Mesenchymal stem cell (in vitro differentiated cells and primary cell): ENCODE data around the gene PIK3R5.
A peak's percentile ranks its signal among the peaks of the same experiment; 100 is the strongest.

Experiments used
- DNase-seq: peaks from one replicate; pipeline ENCODE4 v3.0.0-alpha.2; 2013
- H2AFZ ChIP-seq: one replicate; pipeline ENCODE4 v1.6.1; 2013; ENCODE audit warnings: low read depth, mild to moderate bottlenecking, control low read depth, inconsistent platforms, low read length, moderate library complexity
- H2AK5ac ChIP-seq: 2 replicates; pipeline ENCODE4 v1.6.1; 2013; ENCODE audit warnings: low read length, moderate library complexity, mild to moderate bottlenecking, inconsistent platforms; ENCODE audit not compliant: severe bottlenecking
- H2BK120ac ChIP-seq: one replicate; pipeline ENCODE4 v1.6.1; 2013; ENCODE audit warnings: low read depth, mild to moderate bottlenecking, inconsistent platforms, low read length, moderate library complexity
- H2BK12ac ChIP-seq, 2 experiments: one replicate each; pipeline ENCODE4 v1.6.1; 2013; ENCODE audit warnings: inconsistent platforms in 2 of 2, low read length in 2 of 2, mild to moderate bottlenecking in 2 of 2, moderate library complexity in 2 of 2, control low read depth in 1 of 2
- H2BK15ac ChIP-seq: one replicate; pipeline ENCODE4 v1.6.1; 2013; ENCODE audit warnings: mild to moderate bottlenecking, low read depth, inconsistent platforms; ENCODE audit not compliant: poor library complexity, severe bottlenecking
- H2BK5ac ChIP-seq: 2 replicates; pipeline ENCODE4 v1.6.1; 2013; ENCODE audit warnings: low read depth, mild to moderate bottlenecking, low read length, control low read depth, inconsistent platforms; ENCODE audit not compliant: poor library complexity, severe bottlenecking
- H3K14ac ChIP-seq, 2 experiments: one replicate each; pipeline ENCODE4 v1.6.1; 2013; ENCODE audit warnings: inconsistent platforms in 2 of 2, low read length in 2 of 2, control low read depth in 1 of 2, mild to moderate bottlenecking in 1 of 2, moderate library complexity in 1 of 2
- H3K18ac ChIP-seq, 2 experiments: one replicate each; pipeline ENCODE4 v1.6.1; 2013; ENCODE audit warnings: inconsistent platforms in 2 of 2, low read length in 2 of 2, control low read depth in 1 of 2, low read depth in 1 of 2, mild to moderate bottlenecking in 1 of 2
- H3K23ac ChIP-seq, 2 experiments: one replicate each; pipeline ENCODE4 v1.6.1; 2013; ENCODE audit warnings: inconsistent platforms in 2 of 2, low read length in 2 of 2, mild to moderate bottlenecking in 2 of 2, moderate library complexity in 2 of 2, control low read depth in 1 of 2
- H3K27ac ChIP-seq: 2 replicates; pipeline ENCODE4 v1.5.1; 2013; ENCODE audit warnings: mild to moderate bottlenecking, moderate library complexity, low read length, control low read depth, inconsistent platforms; ENCODE audit not compliant: poor library complexity, severe bottlenecking
- H3K27me3 ChIP-seq, 2 experiments: 2 replicates each; pipeline versions ENCODE4 v1.6.1 to v1.7.0; 2013; ENCODE audit warnings: low read length in 2 of 2, mild to moderate bottlenecking in 2 of 2, moderate library complexity in 2 of 2, control low read depth in 1 of 2, inconsistent platforms in 1 of 2; ENCODE audit not compliant: control insufficient read depth in 1 of 2, insufficient read depth in 1 of 2
- H3K36me3 ChIP-seq, 2 experiments: 2 replicates each; pipeline versions ENCODE4 v1.6.1 to v1.7.0; 2013; ENCODE audit warnings: low read length in 2 of 2, control low read depth in 1 of 2, inconsistent platforms in 1 of 2, low read depth in 1 of 2, mild to moderate bottlenecking in 1 of 2; ENCODE audit not compliant: insufficient read depth in 2 of 2, control insufficient read depth in 1 of 2
- H3K4ac ChIP-seq, 2 experiments: one replicate each; pipeline ENCODE4 v1.6.1; 2013; ENCODE audit warnings: inconsistent platforms in 2 of 2, low read length in 2 of 2, mild to moderate bottlenecking in 2 of 2, moderate library complexity in 2 of 2, control low read depth in 1 of 2, low read depth in 1 of 2
- H3K4me1 ChIP-seq: 2 replicates; pipeline ENCODE4 v1.6.1; 2013; ENCODE audit warnings: low read depth, low read length, control low read depth; ENCODE audit not compliant: control insufficient read depth, insufficient read depth
- H3K4me2 ChIP-seq: 2 replicates; pipeline ENCODE4 v1.6.1; 2013; ENCODE audit warnings: low read length, mild to moderate bottlenecking, inconsistent platforms; ENCODE audit not compliant: poor library complexity, severe bottlenecking
- H3K4me3 ChIP-seq, 2 experiments: 2 replicates each; pipeline versions ENCODE4 v1.5.1 to v1.7.0; 2013; ENCODE audit warnings: low read length in 2 of 2, mild to moderate bottlenecking in 2 of 2, control low read depth in 1 of 2, low read depth in 1 of 2; ENCODE audit not compliant: insufficient read depth in 1 of 2
- H3K79me1 ChIP-seq: replicated peaks from 2 replicates; pipeline ENCODE4 v1.6.1; 2013; ENCODE audit warnings: mild to moderate bottlenecking, control low read depth, low read length, inconsistent platforms; ENCODE audit not compliant: poor library complexity, severe bottlenecking
- H3K9ac ChIP-seq: 2 replicates; pipeline ENCODE4 v1.7.0; 2013; ENCODE audit warnings: mild to moderate bottlenecking, low read length, moderate library complexity
- H3K9me3 ChIP-seq: 2 replicates; pipeline ENCODE4 v1.7.0; 2013; ENCODE audit warnings: mild to moderate bottlenecking, low read length; ENCODE audit not compliant: control insufficient read depth
- H4K8ac ChIP-seq: one replicate; pipeline ENCODE4 v1.6.1; 2013; ENCODE audit warnings: inconsistent platforms, mild to moderate bottlenecking, low read length, moderate library complexity
- H4K91ac ChIP-seq: one replicate; pipeline ENCODE4 v1.6.1; 2013; ENCODE audit warnings: mild to moderate bottlenecking, low read length, inconsistent platforms
- WGBS: methylation state at CpG from one replicate; pipeline ENCODE4 v1.1.7; 2013; ENCODE audit warnings: mixed read lengths; 5-methylcytosine and 5-hydroxymethylcytosine counted together

PIK3R5 gene

GRCh38 chr17:8877984-8878383 lies 87.5 kb downstream of the PIK3R5 start:
- Histone ChIP-seq H4K8ac (no peak overlapping the region), H3K18ac (no peak overlapping the region), H2BK15ac (no peak overlapping the region), H2BK120ac (no peak overlapping the region), H3K4ac (peak overlapping the region in 1 of 2 experiments; percentile 17), H2BK5ac (no peak overlapping the region), H2AFZ (no peak overlapping the region), H2BK12ac (no peak overlapping the region), H3K27me3 (peaks cover 0 to 64% of the 10 kb centered on the region in 2 experiments), H3K4me1 (no peaks in the 10 kb centered on the region), H3K36me3 (no peaks in the 10 kb centered on the region), H2AK5ac (no peak overlapping the region), H3K23ac (no peak overlapping the region), H3K4me3 (no peak overlapping the region), H4K91ac (no peak overlapping the region), H3K9ac (no peak overlapping the region), H3K9me3 (no peaks in the 10 kb centered on the region), H3K79me1 (no peaks in the 10 kb centered on the region), H3K14ac (no peak overlapping the region), H3K27ac (no peak overlapping the region), H3K4me2 (no peak overlapping the region)
- DNase-seq: no peak
- 66% methylated on average over 4 of the region's 4 CpGs for WGBS

GRCh38 chr17:8875957-8876356 lies 89.5 kb downstream of the PIK3R5 start:
- Histone ChIP-seq H3K79me1 (no peaks in the 10 kb centered on the region), H2BK12ac (no peak overlapping the region), H3K9me3 (peaks cover 4% of the 10 kb centered on the region), H2AFZ (no peak overlapping the region), H4K91ac (no peak overlapping the region), H3K27me3 (peaks cover 0 to 68% of the 10 kb centered on the region in 2 experiments), H3K4me1 (peaks cover 5% of the 10 kb centered on the region), H2BK5ac (no peak overlapping the region), H3K4me2 (no peak overlapping the region), H4K8ac (no peak overlapping the region), H3K18ac (no peak overlapping the region), H3K36me3 (no peaks in the 10 kb centered on the region), H3K27ac (no peak overlapping the region), H2AK5ac (no peak overlapping the region), H3K4ac (no peak overlapping the region), H2BK120ac (no peak overlapping the region), H2BK15ac (no peak overlapping the region), H3K14ac (no peak overlapping the region), H3K9ac (no peak overlapping the region), H3K23ac (no peak overlapping the region), H3K4me3 (no peak overlapping the region)
- no peak for DNase-seq
- 72% methylated on average over 5 of the region's 5 CpGs for WGBS

- Histone ChIP-seq H3K36me3 (no peaks in the 10 kb centered on the region), H3K18ac (no peak overlapping the region), H3K4me3 (no peak overlapping the region), H3K4me2 (no peak overlapping the region), H3K79me1 (no peaks in the 10 kb centered on the region), H2AK5ac (no peak overlapping the region), H2BK12ac (no peak overlapping the region), H3K14ac (no peak overlapping the region), H2BK120ac (no peak overlapping the region), H4K8ac (no peak overlapping the region), H3K9me3 (peaks cover 4% of the 10 kb centered on the region), H2BK5ac (no peak overlapping the region), H3K27me3 (peaks cover 0 to 64% of the 10 kb centered on the region in 2 experiments), H4K91ac (no peak overlapping the region), H3K27ac (no peak overlapping the region), H3K23ac (no peak overlapping the region), H3K4ac (no peak overlapping the region), H3K9ac (no peak overlapping the region), H2BK15ac (no peak overlapping the region), H3K4me1 (peaks cover 5% of the 10 kb centered on the region), H2AFZ (no peak overlapping the region)
- no peak for DNase-seq
- 78% methylated on average over 12 of the region's 12 CpGs for WGBS
These were observed 90.1 kb downstream of the PIK3R5 start for GRCh38 chr17:8875436-8875835.

GRCh38 chr17:8873801-8874715 lies 91.4 kb downstream of the PIK3R5 start:
- H2AFZ ChIP-seq: no peak overlapping the region
- no peak overlapping the region for H3K9ac ChIP-seq
- peaks cover 0 to 62% of the 10 kb centered on the region in 2 experiments for H3K27me3 ChIP-seq
- WGBS: 81% methylated on average over 19 of the region's 19 CpGs
- no peak overlapping the region for H2BK15ac ChIP-seq
- H3K36me3 ChIP-seq: no peaks in the 10 kb centered on the region
- no peak overlapping the region for H2BK120ac ChIP-seq
- H3K4ac ChIP-seq: no peak overlapping the region
- no peak overlapping the region for H4K8ac ChIP-seq
- H3K9me3 ChIP-seq: peaks cover 4% of the 10 kb centered on the region
- no peak overlapping the region for H3K14ac ChIP-seq
- no peak overlapping the region for H2BK12ac ChIP-seq
- H2AK5ac ChIP-seq: no peak overlapping the region
- no peak overlapping the region for H3K18ac ChIP-seq
- H3K27ac ChIP-seq: no peak overlapping the region
- H3K4me3 ChIP-seq: no peak overlapping the region
- peaks cover 5% of the 10 kb centered on the region for H3K4me1 ChIP-seq
- no peak overlapping the region for H3K4me2 ChIP-seq
- no peak overlapping the region for H3K23ac ChIP-seq
- H2BK5ac ChIP-seq: no peak overlapping the region
- DNase-seq: no peak
- no peaks in the 10 kb centered on the region for H3K79me1 ChIP-seq
- H4K91ac ChIP-seq: no peak overlapping the region
